ENCODE results near the gene PRPF40A. TPM values are rescaled to one million over a fixed set of nuclear protein-coding genes. Genes with fewer than 3 reads are reported as not detected.
A peak's percentile ranks its signal among the peaks of the same experiment; 100 is the strongest.

Gene PRPF40A
- total and polyA plus RNA-seq, 2 experiments from 2014 or later, result 86.1 to 112 TPM

- H3K9ac ChIP-seq, result peak overlapping the region; percentile 21
- H3K36me3 ChIP-seq (ENCODE audit: low read depth), result peaks cover 21% of the 10 kb centered on the region
- no peaks in the 10 kb centered on the region for H3K9me2 ChIP-seq (ENCODE audit: insufficient read depth)
- 76 to 78% methylated on average over 8 of the region's 8 CpGs for WGBS, 2 experiments (ENCODE audit: low coverage in 1 of 2, low lambda C conversion rate in 2 of 2, missing lambda C conversion rate in 2 of 2)
- peaks cover 20% of the 10 kb centered on the region; the same call in 1 of the 2 replicates for H3F3A ChIP-seq (ENCODE audit: insufficient read depth)
- DNase-seq, result peak; percentile 62
- TF ChIP-seq EZH2phosphoT487 (IDR thresholded peaks at IDR 0.05; ENCODE audit: insufficient read depth, low read depth) (no peak), EZH2 (IDR thresholded peaks at IDR 0.05; ENCODE audit: insufficient read depth, poor library complexity, severe bottlenecking) (no peak)
- H3K4me1 ChIP-seq (ENCODE audit: insufficient read depth), result peaks cover 19% of the 10 kb centered on the region
- no peaks in the 10 kb centered on the region for H3K27me3 ChIP-seq (replicated peaks; ENCODE audit: insufficient read depth)
- H2AFZ ChIP-seq, result no peak overlapping the region
- H3K79me2 ChIP-seq (ENCODE audit: insufficient read depth), result peaks cover 91% of the 10 kb centered on the region
- peak overlapping the region; percentile 38 for H3K4me3 ChIP-seq
- H3K4me2 ChIP-seq (ENCODE audit: unreplicated experiment), result peak overlapping the region; percentile 16
- 0 out of 2 replicates have a peak, but pooled peaks cover 17% of the 10 kb centered on the region for H4K20me1 ChIP-seq (ENCODE audit: insufficient read depth)
- in situ Hi-C loops (cut with MboI), result no loop called here
- no peaks in the 10 kb centered on the region for H3K9me3 ChIP-seq (ENCODE audit: low read depth)
- H3K27ac ChIP-seq, result peak overlapping the region; percentile 66
Observed at GRCh38 chr2:152694161-152694661, 23.1 kb downstream of the PRPF40A start.

- Histone ChIP-seq H3K4me2 (ENCODE audit: unreplicated experiment) (no peak overlapping the region), H3K9me2 (ENCODE audit: insufficient read depth) (no peaks in the 10 kb centered on the region), H3K4me3 (no peak overlapping the region), H3K79me2 (ENCODE audit: insufficient read depth) (peaks cover 91% of the 10 kb centered on the region), H3K9ac (no peak overlapping the region), H3K27ac (no peak overlapping the region), H3K36me3 (ENCODE audit: low read depth) (peaks cover 26% of the 10 kb centered on the region), H4K20me1 (ENCODE audit: insufficient read depth) (0 out of 2 replicates have a peak, but pooled peaks cover 11% of the 10 kb centered on the region), H3K4me1 (ENCODE audit: insufficient read depth) (peaks cover 19% of the 10 kb centered on the region), H3F3A (ENCODE audit: insufficient read depth) (peaks cover 20% of the 10 kb centered on the region; the same call in 1 of the 2 replicates), H2AFZ (no peak overlapping the region), H3K27me3 (replicated peaks; ENCODE audit: insufficient read depth) (no peaks in the 10 kb centered on the region), H3K9me3 (ENCODE audit: low read depth) (no peaks in the 10 kb centered on the region)
- no peak for DNase-seq
- no peak for TF ChIP-seq EZH2phosphoT487 (IDR thresholded peaks at IDR 0.05; ENCODE audit: insufficient read depth, low read depth)
- no peak for TF ChIP-seq EZH2 (IDR thresholded peaks at IDR 0.05; ENCODE audit: insufficient read depth, poor library complexity, severe bottlenecking)
- in situ Hi-C loops (cut with MboI), result no loop called here
- 97% methylated on average over 4 of the region's 4 CpGs for WGBS, 2 experiments (ENCODE audit: low coverage in 1 of 2, low lambda C conversion rate in 2 of 2, missing lambda C conversion rate in 2 of 2)
Observed at GRCh38 chr2:152693033-152693432, 24.2 kb downstream of the PRPF40A start.

GRCh38 chr2:152686321-152686720, 30.9 kb downstream of the PRPF40A start:
- no peak overlapping the region for H3K4me3 ChIP-seq
- H3K4me1 ChIP-seq (ENCODE audit: insufficient read depth), result no peaks in the 10 kb centered on the region
- no peak overlapping the region for H3K27ac ChIP-seq
- H3K27me3 ChIP-seq (replicated peaks; ENCODE audit: insufficient read depth), result no peaks in the 10 kb centered on the region
- TF ChIP-seq EZH2phosphoT487 (IDR thresholded peaks at IDR 0.05; ENCODE audit: insufficient read depth, low read depth) (no peak), EZH2 (IDR thresholded peaks at IDR 0.05; ENCODE audit: insufficient read depth, poor library complexity, severe bottlenecking) (no peak)
- H3K79me2 ChIP-seq (ENCODE audit: insufficient read depth), result peaks cover 89% of the 10 kb centered on the region
- H3K9me2 ChIP-seq (ENCODE audit: insufficient read depth), result no peaks in the 10 kb centered on the region
- H4K20me1 ChIP-seq (ENCODE audit: insufficient read depth), result no peaks in the 10 kb centered on the region
- in situ Hi-C loops (cut with MboI), result no loop called here
- peaks cover 6% of the 10 kb centered on the region; the same call in 1 of the 2 replicates for H3K36me3 ChIP-seq (ENCODE audit: low read depth)
- no peak overlapping the region for H3K9ac ChIP-seq
- no peak overlapping the region for H2AFZ ChIP-seq
- H3K9me3 ChIP-seq (ENCODE audit: low read depth), result no peaks in the 10 kb centered on the region
- H3K4me2 ChIP-seq (ENCODE audit: unreplicated experiment), result no peak overlapping the region
- H3F3A ChIP-seq (ENCODE audit: insufficient read depth), result no peaks in the 10 kb centered on the region
- no peak for DNase-seq

- no peak overlapping the region for H2AFZ ChIP-seq
- H3K4me1 ChIP-seq (ENCODE audit: insufficient read depth), result no peaks in the 10 kb centered on the region
- H3K79me2 ChIP-seq (ENCODE audit: insufficient read depth), result peaks cover 81% of the 10 kb centered on the region
- H3K4me3 ChIP-seq, result no peak overlapping the region
- no peaks in the 10 kb centered on the region for H3K27me3 ChIP-seq (replicated peaks; ENCODE audit: insufficient read depth)
- in situ Hi-C loops (cut with MboI), result no loop called here
- H3K27ac ChIP-seq, result no peak overlapping the region
- no peaks in the 10 kb centered on the region for H4K20me1 ChIP-seq (ENCODE audit: insufficient read depth)
- TF ChIP-seq EZH2phosphoT487 (IDR thresholded peaks at IDR 0.05; ENCODE audit: insufficient read depth, low read depth) (no peak), EZH2 (IDR thresholded peaks at IDR 0.05; ENCODE audit: insufficient read depth, poor library complexity, severe bottlenecking) (no peak)
- no peaks in the 10 kb centered on the region for H3K9me2 ChIP-seq (ENCODE audit: insufficient read depth)
- H3K9me3 ChIP-seq (ENCODE audit: low read depth), result no peaks in the 10 kb centered on the region
- no peak for DNase-seq
- no peak overlapping the region for H3K9ac ChIP-seq
- H3K4me2 ChIP-seq (ENCODE audit: unreplicated experiment), result no peak overlapping the region
- no peaks in the 10 kb centered on the region for H3F3A ChIP-seq (ENCODE audit: insufficient read depth)
- H3K36me3 ChIP-seq (ENCODE audit: low read depth), result peaks cover 32% of the 10 kb centered on the region
Observed at GRCh38 chr2:152683400-152683799, 33.9 kb downstream of the PRPF40A start.

- Histone ChIP-seq H3K27ac (no peak overlapping the region), H3K79me2 (ENCODE audit: insufficient read depth) (peaks cover 74% of the 10 kb centered on the region), H4K20me1 (ENCODE audit: insufficient read depth) (no peaks in the 10 kb centered on the region), H3K9ac (no peak overlapping the region), H3K4me2 (ENCODE audit: unreplicated experiment) (no peak overlapping the region), H3K27me3 (replicated peaks; ENCODE audit: insufficient read depth) (no peaks in the 10 kb centered on the region), H3K9me3 (ENCODE audit: low read depth) (no peaks in the 10 kb centered on the region), H3K4me3 (no peak overlapping the region), H3K4me1 (ENCODE audit: insufficient read depth) (no peaks in the 10 kb centered on the region), H3K36me3 (ENCODE audit: low read depth) (peaks cover 32% of the 10 kb centered on the region), H3F3A (ENCODE audit: insufficient read depth) (no peaks in the 10 kb centered on the region), H2AFZ (no peak overlapping the region), H3K9me2 (ENCODE audit: insufficient read depth) (no peaks in the 10 kb centered on the region)
- TF ChIP-seq EZH2phosphoT487 (IDR thresholded peaks at IDR 0.05; ENCODE audit: insufficient read depth, low read depth), result no peak
- no peak for TF ChIP-seq EZH2 (IDR thresholded peaks at IDR 0.05; ENCODE audit: insufficient read depth, poor library complexity, severe bottlenecking)
- in situ Hi-C loops (cut with MboI), result no loop called here
- DNase-seq, result no peak
- WGBS, 2 experiments (ENCODE audit: low coverage in 1 of 2, low lambda C conversion rate in 2 of 2, missing lambda C conversion rate in 2 of 2), result 97 to 98% methylated on average over 9 of the region's 9 CpGs
Observed at GRCh38 chr2:152682663-152683062, 34.6 kb downstream of the PRPF40A start.
